GM20431 (cell line): ENCODE data around the gene AGBL2.
"Not testable (repeated sequence)": the region's sequence is repeated elsewhere in the genome, so short reads cannot be mapped to it uniquely, and the experiment has no call there.

Source experiments
- in situ Hi-C: fragments of 300-500 bp; cut with MseI, MboI; formaldehyde crosslinking; loops from one replicate; pipeline ENCODE4 v1.15.0; 2020; ENCODE audit warnings: low sequenced_read_pairs; ENCODE audit not compliant: unreplicated experiment

AGBL2 gene

DNA sequence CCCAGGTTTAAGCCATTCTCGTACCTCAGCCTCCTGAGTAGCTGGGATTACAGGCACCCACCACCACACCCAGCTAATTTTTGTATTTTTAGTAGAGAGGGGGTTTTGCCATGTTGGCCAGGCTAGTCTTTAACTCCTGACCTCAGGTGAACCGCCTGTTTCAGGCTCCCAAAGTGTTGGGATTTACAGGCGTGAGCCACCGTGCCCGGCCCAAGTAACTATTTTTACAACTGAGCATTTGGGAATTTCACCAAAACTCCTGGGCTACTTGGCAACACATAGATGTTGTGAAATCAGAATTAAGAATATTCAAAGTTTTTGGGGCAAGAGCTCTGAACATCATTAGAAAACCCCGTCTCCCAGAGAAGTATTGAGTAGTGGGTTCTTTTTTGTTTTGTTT, 74.7 kb downstream of the AGBL2 start:
- in situ Hi-C loops: not testable (repeated sequence)

DNA sequence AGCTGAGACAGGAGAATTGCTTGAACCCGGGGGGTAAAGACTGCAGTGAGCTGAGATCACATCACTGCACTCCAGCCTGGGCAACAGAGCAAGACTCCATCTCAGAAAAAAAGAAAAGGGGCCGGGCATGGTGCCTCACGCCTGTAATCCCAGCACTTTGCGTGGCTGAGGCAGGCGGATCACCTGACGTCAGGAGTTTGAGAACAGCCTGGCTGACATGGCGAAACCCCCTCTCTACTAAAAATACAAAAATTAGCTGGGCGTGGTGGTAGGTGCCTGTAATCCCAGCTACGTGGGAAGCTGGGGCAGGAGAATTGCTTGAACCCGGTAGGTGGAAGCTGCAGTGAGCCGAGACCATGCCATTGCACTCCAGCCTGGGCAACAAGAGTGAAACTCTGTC, 78.8 kb downstream of the AGBL2 start:
- in situ Hi-C loops: not testable (repeated sequence)

DNA sequence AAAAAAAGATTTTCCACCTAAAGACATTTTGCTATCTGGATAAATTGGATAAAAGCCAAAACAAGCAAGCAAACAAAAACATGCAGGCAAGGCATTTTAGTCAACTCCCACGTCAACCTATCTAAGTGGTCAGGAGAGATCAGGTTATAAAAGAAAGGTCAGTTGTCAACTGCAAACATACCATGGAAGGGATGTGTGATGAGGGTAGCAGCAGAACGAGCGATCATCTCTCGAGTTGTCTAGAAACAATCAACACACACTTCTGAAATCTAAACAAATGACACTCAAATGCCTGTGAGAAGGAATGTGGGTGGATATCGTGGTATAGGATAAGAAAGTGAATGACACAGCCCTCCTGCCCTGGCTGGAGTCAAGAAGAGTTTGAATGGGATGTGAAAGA, 83.7 kb downstream of the AGBL2 start:
- in situ Hi-C loops: no loop called here

DNA sequence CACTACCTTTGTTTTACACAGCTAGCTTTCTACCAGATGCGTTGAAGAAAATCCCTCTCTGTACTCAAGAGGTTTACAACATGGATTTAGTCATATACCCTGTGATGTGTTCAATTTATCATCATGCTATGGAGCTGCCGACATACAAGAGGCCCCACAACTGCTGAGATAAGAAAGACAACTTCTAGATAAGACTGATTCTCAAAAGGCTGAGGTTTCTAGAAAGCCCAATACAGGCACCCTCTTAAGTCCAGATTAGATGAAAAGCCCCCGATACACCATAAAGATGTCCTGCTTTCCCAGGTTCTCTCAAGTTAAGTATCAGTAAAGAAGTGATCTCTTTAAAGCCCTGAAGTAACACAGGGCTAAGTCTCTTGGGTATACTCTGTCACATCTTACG, 87.1 kb downstream of the AGBL2 start:
- in situ Hi-C loops: no loop called here

DNA sequence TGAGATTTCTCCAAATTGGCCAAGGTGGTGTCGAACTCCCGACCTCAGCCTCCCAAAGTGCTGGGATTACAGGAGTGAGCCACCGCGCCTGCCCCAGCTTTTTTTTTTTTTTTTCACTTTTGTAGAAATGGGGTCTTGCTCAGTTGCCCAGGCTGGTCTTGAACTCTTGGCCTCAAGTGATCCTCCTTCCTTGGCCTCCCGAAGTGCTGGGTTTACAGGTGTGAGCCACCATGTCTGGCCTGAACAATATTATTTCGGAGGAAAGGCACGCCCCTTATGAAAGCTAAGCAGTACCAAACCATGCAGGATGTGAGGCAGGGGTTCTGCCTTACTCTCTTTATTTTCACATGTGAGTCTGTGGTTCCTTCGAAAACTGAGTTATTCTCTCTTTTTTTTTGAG, 88.9 kb downstream of the AGBL2 start:
- in situ Hi-C loops: no loop called here

DNA sequence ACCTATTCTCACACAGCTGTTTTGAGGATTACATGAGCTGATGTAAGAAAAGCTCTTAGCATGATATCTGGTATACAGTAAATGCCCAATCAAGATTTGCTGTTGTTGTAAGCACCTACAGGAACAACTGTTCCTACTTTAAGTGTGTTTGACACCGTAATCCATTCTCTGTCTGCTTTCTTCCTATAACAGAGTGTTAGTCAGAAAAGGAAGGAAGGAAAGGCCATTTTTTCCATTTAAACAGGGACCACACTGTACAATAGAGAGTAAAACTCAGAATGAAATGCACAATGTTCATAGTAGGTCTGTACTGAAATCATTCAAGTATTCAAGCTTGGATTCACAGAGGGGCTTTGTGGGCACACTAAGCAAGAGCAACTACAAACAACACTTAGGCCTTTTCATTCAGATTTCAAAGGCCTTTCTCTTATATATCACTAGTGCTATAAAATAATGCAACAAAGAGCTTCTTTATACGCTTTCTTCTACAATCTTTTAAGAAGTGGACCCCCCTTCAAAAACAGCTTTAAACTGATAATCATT, 94.3 kb downstream of the AGBL2 start:
- in situ Hi-C loops: no loop called here

DNA sequence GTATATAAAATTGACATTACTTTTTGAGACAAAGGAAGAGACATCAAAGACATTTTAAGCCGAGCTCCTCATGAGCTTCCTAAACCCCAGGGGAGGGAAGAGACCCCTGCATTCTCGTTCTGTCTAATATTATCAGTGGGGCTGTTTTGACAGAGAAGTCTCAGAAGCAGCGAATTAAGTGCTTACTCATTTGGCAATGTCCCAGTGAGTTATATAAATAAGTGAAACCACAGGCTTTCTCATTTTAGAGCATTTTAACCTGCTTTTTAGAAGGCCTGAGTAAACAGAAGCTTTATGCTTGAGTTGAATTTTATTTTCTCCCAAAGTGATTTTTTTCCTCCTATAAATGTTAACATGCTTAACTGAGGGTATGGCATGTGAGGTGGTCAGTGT, 97.8 kb downstream of the AGBL2 start:
- in situ Hi-C loops: no loop called here

DNA sequence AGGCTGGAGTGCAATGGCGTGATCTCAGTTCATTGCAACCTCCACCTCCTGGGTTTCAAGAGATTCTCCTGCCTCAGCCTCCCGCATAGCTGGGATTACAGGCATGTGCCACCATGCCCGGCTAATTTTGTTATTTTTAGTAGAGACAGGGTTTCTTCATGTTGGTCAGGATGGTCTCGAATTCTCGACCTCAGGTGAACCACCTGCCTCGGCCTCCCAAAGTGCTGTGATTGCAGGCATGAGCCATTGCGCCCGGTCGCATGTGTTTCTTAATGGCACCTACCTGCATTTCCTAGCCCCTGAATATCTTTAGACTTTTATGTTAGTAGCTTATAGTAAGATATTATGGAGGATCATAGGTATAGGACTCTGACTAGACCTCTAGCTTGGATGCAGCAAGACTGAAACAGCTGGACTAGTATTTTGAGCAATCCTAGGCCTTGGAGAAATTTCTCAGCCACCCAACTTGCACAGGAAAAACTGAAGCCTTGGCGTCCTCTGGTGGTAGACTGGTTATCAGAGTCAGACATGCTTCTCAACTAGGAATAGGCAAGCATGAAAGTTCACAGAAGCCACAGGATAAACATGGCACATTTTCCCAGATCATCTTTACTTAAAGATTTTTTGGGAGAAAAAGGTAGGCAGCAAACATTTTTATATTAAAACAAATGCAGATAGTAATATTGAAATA, 98.3 kb downstream of the AGBL2 start:
- in situ Hi-C loops: no loop called here

DNA sequence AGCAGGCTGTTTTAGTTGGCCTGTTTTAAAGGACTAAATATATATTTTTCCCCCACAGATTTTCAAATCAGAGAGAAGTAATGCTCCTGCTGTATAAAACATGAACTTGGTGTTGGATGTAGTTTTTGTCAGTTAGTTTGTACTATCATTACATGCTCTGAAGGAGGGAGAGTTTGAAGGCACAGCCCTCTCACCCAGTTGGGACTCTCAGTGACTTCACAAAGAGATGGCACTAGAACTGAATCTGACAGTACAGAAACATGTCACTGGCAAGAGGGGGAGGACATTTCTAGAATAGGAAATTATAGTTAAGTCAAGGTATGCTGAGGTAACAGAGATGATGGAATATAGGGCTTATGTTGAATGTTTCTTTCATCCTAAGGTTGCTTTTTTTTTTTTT, 99.9 kb downstream of the AGBL2 start:
- in situ Hi-C loops: no loop called here

DNA sequence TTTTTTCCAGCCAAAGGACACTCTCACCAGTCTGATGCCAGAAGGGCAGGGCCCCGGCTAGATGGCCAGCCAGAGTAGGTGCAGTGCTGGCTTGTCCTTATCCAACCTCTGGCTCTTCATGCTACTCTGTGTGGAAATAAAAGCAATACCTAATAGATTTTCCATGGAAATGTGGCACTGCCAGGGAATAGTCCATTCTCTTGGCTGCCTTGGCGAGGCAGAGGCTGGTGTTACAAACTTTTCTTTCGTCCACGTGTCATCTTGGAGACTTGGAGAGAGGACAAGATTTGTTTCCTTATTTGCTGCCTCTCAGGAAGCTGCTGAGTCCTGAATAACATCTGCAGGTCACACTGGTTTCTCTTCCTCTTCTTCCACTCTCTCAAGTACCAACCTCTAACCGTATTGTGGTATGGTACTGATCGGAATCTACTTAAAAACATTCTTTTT, 103.8 kb downstream of the AGBL2 start:
- in situ Hi-C loops: no loop called here

DNA sequence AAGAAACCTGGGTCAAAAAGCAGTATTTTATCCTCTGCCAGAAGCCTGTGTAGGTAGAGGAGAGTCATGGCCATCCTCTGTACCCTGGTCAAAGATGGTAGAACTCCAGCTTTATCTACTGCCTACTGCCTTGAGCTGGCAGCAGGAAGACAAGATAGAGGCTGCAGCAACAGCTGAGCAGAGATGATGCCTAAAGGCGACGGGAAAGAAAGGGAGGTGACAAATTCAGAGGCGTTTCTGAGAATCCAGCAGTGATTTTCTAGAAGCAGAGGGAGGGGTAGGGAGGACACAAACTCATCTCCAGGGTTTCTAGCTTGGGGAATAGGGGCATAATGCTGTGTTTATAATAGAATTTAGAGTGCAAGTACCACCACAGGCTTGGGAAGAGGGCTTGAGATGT, 105.5 kb downstream of the AGBL2 start:
- in situ Hi-C loops: no loop called here
